ENCODE results near the gene SPATA31E1.

GRCh38 chr9:87889065-87889881 is 6.6 kb downstream of the SPATA31E1 start:
- no peak for TF ChIP-seq POLR2A (IDR thresholded peaks at IDR 0.05; ENCODE audit: low read length)
- TF ChIP-seq GATA1 (IDR thresholded peaks at IDR 0.05; ENCODE audit: low read depth, low read length): no peak

Measured in erythroblast (primary cell).